COLO668 (cell line): Measurements from ENCODE around the gene OCIAD2.
"Not testable (repeated sequence)": the region's sequence is repeated elsewhere in the genome, so short reads cannot be mapped to it uniquely, and the experiment has no call there.

ENCODE experiments used
- DNase-seq: peaks from one replicate; lab custom pipeline; 2025; ENCODE audit not compliant: unreplicated experiment; lab: John Stamatoyannopoulos, UW

The OCIAD2 gene

GRCh38 chr4:48854982-48855381, 51.6 kb downstream of the OCIAD2 start:
- no peak for DNase-seq

DNA sequence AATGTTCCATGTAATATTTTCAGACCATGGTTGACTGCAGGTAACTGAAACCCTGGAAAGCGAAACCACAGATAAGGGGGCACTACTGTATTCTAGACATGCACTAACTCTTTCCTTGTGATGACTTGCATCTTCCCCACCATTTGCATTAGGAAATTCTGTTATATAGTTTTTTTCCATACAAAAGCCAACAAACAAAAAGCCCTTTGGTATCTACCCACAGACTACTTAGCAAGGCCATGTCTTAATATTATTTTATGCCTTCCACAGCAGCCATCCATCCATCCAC, 52.2 kb downstream of the OCIAD2 start:
- no peak for DNase-seq

DNA sequence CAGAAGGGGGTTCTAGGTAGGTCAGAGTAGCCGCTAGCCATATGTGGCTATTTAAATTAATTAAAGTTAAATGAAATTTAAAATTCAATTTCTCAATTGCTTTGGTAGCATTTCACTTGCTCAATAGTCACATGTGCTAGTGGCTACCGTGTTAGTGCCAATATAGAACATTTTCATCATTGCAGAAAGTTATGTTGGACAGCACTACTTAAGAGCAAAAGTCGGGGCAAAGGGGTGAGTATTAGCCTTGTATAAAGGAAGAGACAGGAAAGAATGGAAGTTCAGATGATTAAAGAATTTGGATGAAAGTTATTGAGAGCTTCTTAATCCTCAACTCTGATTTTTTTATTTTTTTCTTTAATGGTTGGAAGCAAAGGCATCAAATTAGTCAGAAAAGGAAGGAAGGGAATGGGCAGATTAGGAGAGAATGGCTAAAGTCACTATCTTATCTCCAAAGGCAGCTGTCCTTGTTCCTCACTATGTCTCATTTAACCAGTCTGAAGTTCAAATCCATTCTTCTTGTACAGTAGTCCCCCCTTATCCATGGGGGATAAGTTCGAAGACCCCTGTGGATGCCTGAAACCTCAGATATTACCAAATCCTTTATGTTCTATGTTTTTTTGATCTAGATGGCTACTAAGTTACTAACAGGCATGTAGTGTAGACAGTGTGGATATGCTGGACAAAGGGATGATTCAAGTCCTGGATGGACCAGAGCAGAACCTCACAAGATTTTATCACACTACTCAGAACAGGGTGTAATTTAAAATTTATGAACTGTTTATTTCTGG, 52.8 kb downstream of the OCIAD2 start:
- no peak for DNase-seq

- no peak for DNase-seq
These were observed 54.9 kb downstream of the OCIAD2 start for GRCh38 chr4:48851651-48852050.

- not testable (repeated sequence) for DNase-seq
These were observed 57.8 kb downstream of the OCIAD2 start for GRCh38 chr4:48848799-48849198.

GRCh38 chr4:48844843-48845242, 61.7 kb downstream of the OCIAD2 start:
- DNase-seq: no peak

GRCh38 chr4:48841045-48841827, 65.3 kb downstream of the OCIAD2 start:
- DNase-seq: no peak

DNA sequence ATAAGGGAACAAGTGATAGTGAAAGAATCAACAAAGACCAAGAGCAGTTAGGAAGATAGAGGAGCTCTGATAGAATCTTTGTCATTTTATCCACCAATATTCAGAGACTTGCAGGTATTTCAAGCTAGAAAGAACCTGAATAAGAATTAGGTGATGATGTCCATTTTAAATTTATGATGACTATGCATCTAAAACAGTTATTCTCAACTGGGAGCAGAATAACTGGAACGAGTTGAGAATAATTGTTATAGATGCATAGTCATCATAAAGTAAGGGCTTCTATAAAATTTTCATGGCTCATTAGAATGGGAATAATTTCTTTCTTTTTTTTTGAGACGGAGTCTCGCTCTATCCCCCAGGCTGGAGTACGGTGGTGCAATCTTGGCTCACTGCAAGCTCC, 69.9 kb downstream of the OCIAD2 start:
- no peak for DNase-seq
